H1 (cell line): ENCODE results near the gene GTF2F1. TPM values are rescaled to one million over a fixed set of nuclear protein-coding genes. Genes with fewer than 3 reads are reported as not detected.

Experiments
- CTCF ChIA-PET: fragments of 300-600 bp; sonication (Branson Sonifier 250); formaldehyde crosslinking; loops from one replicate; lab custom pipeline; 2021; ENCODE audit not compliant: partially characterized antibody; lab: Charles Lee
- POLR2A ChIA-PET: fragments of 300-600 bp; sonication (Branson Sonifier 250); formaldehyde crosslinking; loops from one replicate; lab custom pipeline; 2021; ENCODE audit warnings: inconsistent platforms; ENCODE audit not compliant: partially characterized antibody; lab: Charles Lee
- DNase-seq, 2 experiments: peaks; one replicate each; pipeline versions ENCODE4 v3.0.0 to v3.0.0-alpha.2; 2010 to 2022; ENCODE audit warnings: low spot score in 2 of 2, low read depth in 1 of 2, mixed read lengths in 1 of 2
- FAIRE-seq: peaks from 2 replicates; lab custom pipeline; 2011; peaks lifted over from hg19 to GRCh38; lab: Jason Lieb, UNC
- H2AFZ ChIP-seq: 2 replicates; pipeline ENCODE4 v1.8.1; 2012; ENCODE audit warnings: low read length, inconsistent platforms
- H2AK5ac ChIP-seq: 2 replicates; pipeline ENCODE4 v1.6.1; 2013; ENCODE audit warnings: low read depth, low read length
- H2BK120ac ChIP-seq: replicated peaks from 2 replicates; pipeline ENCODE3; 2013; ENCODE audit warnings: low read depth, low read length, inconsistent platforms
- H2BK12ac ChIP-seq: 2 replicates; pipeline ENCODE4 v1.6.1; 2013; ENCODE audit warnings: low read depth, low read length
- H2BK15ac ChIP-seq: 2 replicates; pipeline ENCODE4 v1.6.1; 2013; ENCODE audit warnings: low read length
- H2BK20ac ChIP-seq: 2 replicates; pipeline ENCODE4 v1.6.1; 2013; ENCODE audit warnings: low read length
- H2BK5ac ChIP-seq: 2 replicates; pipeline ENCODE4 v1.6.1; 2013; ENCODE audit warnings: low read depth, low read length
- H3K14ac ChIP-seq: 2 replicates; pipeline ENCODE4 v1.6.1; 2013; ENCODE audit warnings: inconsistent platforms; ENCODE audit not compliant: insufficient read length
- H3K18ac ChIP-seq: 2 replicates; pipeline ENCODE4 v1.6.1; 2013; ENCODE audit warnings: low read length; ENCODE audit errors: extremely low read depth
- H3K23ac ChIP-seq: 2 replicates; pipeline ENCODE4 v1.6.1; 2013; ENCODE audit warnings: inconsistent platforms; ENCODE audit not compliant: insufficient read length
- H3K23me2 ChIP-seq: 2 replicates; pipeline ENCODE4 v1.6.1; 2013; ENCODE audit warnings: low read depth, low read length
- H3K27ac ChIP-seq: 2 replicates; pipeline ENCODE4 v1.6.1; 2011; ENCODE audit warnings: low read depth, low read length, inconsistent platforms
- H3K27me3 ChIP-seq, 4 experiments: replicated peaks in 1 of 4; 1 replicate in 1 of 4; 2 replicates in 3 of 4; pipeline versions ENCODE4 v1.6.1 to v1.8.1; 2011 to 2013; ENCODE audit warnings: low read length in 3 of 4, mild to moderate bottlenecking in 3 of 4, inconsistent platforms in 2 of 4, mixed read lengths in 2 of 4, moderate library complexity in 1 of 4; ENCODE audit not compliant: control insufficient read depth in 3 of 4, insufficient read depth in 3 of 4; ENCODE audit errors: extremely low read depth in 1 of 4
- H3K36me3 ChIP-seq, 4 experiments: 2 replicates each; pipeline versions ENCODE4 v1.6.1 to v1.8.1; 2011 to 2013; ENCODE audit warnings: mild to moderate bottlenecking in 4 of 4, low read length in 3 of 4, moderate library complexity in 2 of 4, control low read depth in 1 of 4, inconsistent platforms in 1 of 4; ENCODE audit not compliant: insufficient read depth in 4 of 4, control insufficient read depth in 2 of 4
- H3K4ac ChIP-seq: replicated peaks from 2 replicates; pipeline ENCODE3; 2013; ENCODE audit warnings: low read length, low read depth, mixed read lengths, inconsistent platforms; ENCODE audit not compliant: insufficient read length
- H3K4me1 ChIP-seq, 4 experiments: replicated peaks in 1 of 4; 1 replicate in 1 of 4; 2 replicates in 3 of 4; pipeline versions ENCODE4 v1.6.1 to v1.8.1; 2011 to 2013; ENCODE audit warnings: low read length in 3 of 4, inconsistent platforms in 2 of 4, mixed read lengths in 1 of 4; ENCODE audit not compliant: insufficient read depth in 4 of 4, control insufficient read depth in 3 of 4
- H3K4me2 ChIP-seq, 2 experiments: 2 replicates each; pipeline versions ENCODE4 v1.6.1 to v1.8.1; 2011 to 2013; ENCODE audit warnings: low read depth in 2 of 2, low read length in 2 of 2, control low read depth in 1 of 2, inconsistent platforms in 1 of 2, mild to moderate bottlenecking in 1 of 2; ENCODE audit not compliant: insufficient read depth in 1 of 2
- H3K4me3 ChIP-seq, 4 experiments: fragments of 200-600, 300-600 bp in 1 of 4; sonication (generic), shearing (Covaris generic), sonication (Bioruptor Twin) in 1 of 4; 2 replicates each; pipeline versions ENCODE4 v1.5.1 to v1.8.1; 2011 to 2016; ENCODE audit warnings: low read length in 4 of 4, low read depth in 3 of 4, control low read depth in 2 of 4, inconsistent platforms in 2 of 4, mild to moderate bottlenecking in 2 of 4, mixed read lengths in 1 of 4, moderate library complexity in 1 of 4; ENCODE audit not compliant: insufficient read depth in 2 of 4; ENCODE audit errors: extremely low read depth in 1 of 4
- H3K56ac ChIP-seq: replicated peaks from 2 replicates; pipeline ENCODE3; 2013; ENCODE audit warnings: low read depth, mild to moderate bottlenecking, mixed read lengths, low read length, inconsistent platforms; ENCODE audit not compliant: insufficient read length
- H3K79me1 ChIP-seq: 2 replicates; pipeline ENCODE4 v1.6.1; 2013; ENCODE audit warnings: low read depth, low read length, control low read depth
- H3K79me2 ChIP-seq, 2 experiments: 2 replicates each; pipeline versions ENCODE4 v1.6.1 to v1.8.1; 2012 to 2013; ENCODE audit warnings: low read length in 2 of 2, mild to moderate bottlenecking in 2 of 2, inconsistent platforms in 1 of 2; ENCODE audit not compliant: insufficient read depth in 2 of 2, control insufficient read depth in 1 of 2
- H3K9ac ChIP-seq, 4 experiments: replicated peaks in 1 of 4; 1 replicate in 1 of 4; 2 replicates in 3 of 4; pipeline versions ENCODE4 v1.6.1 to v1.8.1; 2011 to 2013; ENCODE audit warnings: low read depth in 3 of 4, low read length in 3 of 4, control low read depth in 2 of 4, mild to moderate bottlenecking in 2 of 4, moderate library complexity in 2 of 4, inconsistent platforms in 1 of 4; ENCODE audit errors: extremely low read depth in 1 of 4
- H3K9me3 ChIP-seq, 2 experiments: 2 replicates each; pipeline versions ENCODE4 v1.6.1 to v1.8.1; 2012 to 2013; ENCODE audit warnings: mild to moderate bottlenecking in 2 of 2, moderate library complexity in 2 of 2, control low read depth in 1 of 2, inconsistent platforms in 1 of 2, low read depth in 1 of 2, low read length in 1 of 2, mixed read lengths in 1 of 2; ENCODE audit not compliant: insufficient read depth in 2 of 2
- H4K20me1 ChIP-seq, 2 experiments: replicated peaks in 1 of 2; 2 replicates each; pipeline versions ENCODE3 to v1.8.1; 2011 to 2013; ENCODE audit warnings: inconsistent platforms in 2 of 2, low read length in 2 of 2, mild to moderate bottlenecking in 1 of 2; ENCODE audit not compliant: insufficient read depth in 2 of 2, control insufficient read depth in 1 of 2
- H4K5ac ChIP-seq: 2 replicates; pipeline ENCODE4 v1.6.1; 2013; ENCODE audit warnings: low read length, low read depth, mixed read lengths, inconsistent platforms; ENCODE audit not compliant: insufficient read length
- H4K8ac ChIP-seq: 2 replicates; pipeline ENCODE4 v1.8.0; 2013; ENCODE audit warnings: mild to moderate bottlenecking, moderate library complexity, low read length, inconsistent platforms; ENCODE audit not compliant: insufficient read depth; ENCODE audit errors: extremely low read depth
- H4K91ac ChIP-seq: replicated peaks from 2 replicates; pipeline ENCODE3; 2013; ENCODE audit warnings: low read length, mixed read lengths, inconsistent platforms; ENCODE audit not compliant: insufficient read length
- CBX5 ChIP-seq: fragments of 300-800, 300-1000 bp; sonication (generic); IDR thresholded peaks from 2 replicates; pipeline ENCODE4 v1.7.1; 2016; ENCODE audit warnings: antibody characterized with exemption, low read length, low read depth
- CEBPB ChIP-seq: IDR thresholded peaks from 2 replicates; pipeline ENCODE4 v1.6.1; 2012; ENCODE audit warnings: low read depth, low read length
- CREB1 ChIP-seq: IDR thresholded peaks from 2 replicates; pipeline ENCODE4 v1.6.1; 2012; ENCODE audit warnings: inconsistent platforms
- GTF2F1 ChIP-seq: IDR thresholded peaks from 2 replicates; pipeline ENCODE4 v1.6.1; 2012; ENCODE audit warnings: low read depth, low read length, improper control_type of control experiment, borderline replicate concordance
- JUND ChIP-seq: IDR thresholded peaks from 2 replicates; pipeline ENCODE4 v1.6.1; 2011; ENCODE audit warnings: mild to moderate bottlenecking, improper control_type of control experiment, low read length
- KDM4A ChIP-seq: IDR thresholded peaks from one replicate; pipeline ENCODE4 v1.7.1; 2012; ENCODE audit warnings: low read depth, mild to moderate bottlenecking, moderate library complexity, low read length, inconsistent platforms; ENCODE audit not compliant: severe bottlenecking
- NRF1 ChIP-seq: IDR thresholded peaks from 2 replicates; pipeline ENCODE4 v1.6.1; 2011; ENCODE audit warnings: mild to moderate bottlenecking, low read depth, low read length, improper control_type of control experiment
- POLR2A ChIP-seq, 2 experiments: IDR thresholded peaks; 1 replicate in 1 of 2; 2 replicates in 1 of 2; pipeline ENCODE4 v1.6.1; 2011; ENCODE audit warnings: low read depth in 2 of 2, low read length in 2 of 2, mild to moderate bottlenecking in 2 of 2; ENCODE audit errors: control extremely low read depth in 1 of 2
- RAD21 ChIP-seq, 2 experiments: IDR thresholded peaks in 1 of 2; conservative IDR thresholded peaks in 1 of 2; 2 replicates each; pipeline ENCODE4 v1.6.1; 2011; ENCODE audit warnings: low read depth in 2 of 2, low read length in 2 of 2, improper control_type of control experiment in 1 of 2, inconsistent platforms in 1 of 2, mild to moderate bottlenecking in 1 of 2, moderate library complexity in 1 of 2
- TAF1 ChIP-seq: IDR thresholded peaks from 2 replicates; pipeline ENCODE4 v1.6.1; 2011; ENCODE audit warnings: mild to moderate bottlenecking, low read depth, low read length
- WGBS, 2 experiments: shearing (Covaris generic) in 1 of 2; methylation state at CpG; one replicate each; pipeline versions ENCODE4 v1.1.6 to v1.1.7; 2013 to 2015; ENCODE audit warnings: low lambda C conversion rate in 2 of 2, mixed read lengths in 2 of 2, inconsistent platforms in 1 of 2, low coverage in 1 of 2, missing lambda C conversion rate in 1 of 2; ENCODE audit not compliant: insufficient replicate concordance in 2 of 2, insufficient coverage in 1 of 2, insufficient read length in 1 of 2; ENCODE audit errors: extremely low coverage in 1 of 2, missing lambda C conversion rate in 1 of 2; 5-methylcytosine and 5-hydroxymethylcytosine counted together
- polyA plus RNA-seq, 7 experiments: library from polyadenylated mRNA; depleted of rRNA in 3 of 7; stranded (reverse) in 5 of 7; unstranded in 2 of 7; fragments of >200 nt in 5 of 7; fragments of 200-250 nt in 2 of 7; gene quantifications; 1 replicate in 5 of 7; 2 replicates in 1 of 7; 4 replicates in 1 of 7; pipeline versions ENCODE4 v1.2.1 to v1.2.3, GENCODE V29; 2011 to 2013; ENCODE audit warnings: missing spikeins in 2 of 7, mixed read lengths in 2 of 7
- total RNA-seq: library from RNA; stranded (reverse); fragmentation: NEBNext Ultra II Directional; extraction: Animal tissue kit (Norgen Biotek cat#: 25700); gene quantifications from 2 replicates; pipeline ENCODE4 v1.2.1, GENCODE V29; 2021
- TF ChIP-seq, protein P1 (sequence below): IDR thresholded peaks from 2 replicates; pipeline ENCODE4 v1.6.1; 2011; ENCODE audit warnings: low read depth, mild to moderate bottlenecking, low read length; ENCODE audit not compliant: insufficient read depth
- TF ChIP-seq, protein P2 (sequence below): IDR thresholded peaks from 2 replicates; pipeline ENCODE4 v1.6.1; 2011; ENCODE audit warnings: low read length, improper control_type of control experiment

GTF2F1 gene
- total and polyA plus RNA-seq, 2 of the 8 experiments (the other 6 are each of a cell fraction or from before 2014, with no cell fraction given) = 29.3 to 56.3 TPM

DNA sequence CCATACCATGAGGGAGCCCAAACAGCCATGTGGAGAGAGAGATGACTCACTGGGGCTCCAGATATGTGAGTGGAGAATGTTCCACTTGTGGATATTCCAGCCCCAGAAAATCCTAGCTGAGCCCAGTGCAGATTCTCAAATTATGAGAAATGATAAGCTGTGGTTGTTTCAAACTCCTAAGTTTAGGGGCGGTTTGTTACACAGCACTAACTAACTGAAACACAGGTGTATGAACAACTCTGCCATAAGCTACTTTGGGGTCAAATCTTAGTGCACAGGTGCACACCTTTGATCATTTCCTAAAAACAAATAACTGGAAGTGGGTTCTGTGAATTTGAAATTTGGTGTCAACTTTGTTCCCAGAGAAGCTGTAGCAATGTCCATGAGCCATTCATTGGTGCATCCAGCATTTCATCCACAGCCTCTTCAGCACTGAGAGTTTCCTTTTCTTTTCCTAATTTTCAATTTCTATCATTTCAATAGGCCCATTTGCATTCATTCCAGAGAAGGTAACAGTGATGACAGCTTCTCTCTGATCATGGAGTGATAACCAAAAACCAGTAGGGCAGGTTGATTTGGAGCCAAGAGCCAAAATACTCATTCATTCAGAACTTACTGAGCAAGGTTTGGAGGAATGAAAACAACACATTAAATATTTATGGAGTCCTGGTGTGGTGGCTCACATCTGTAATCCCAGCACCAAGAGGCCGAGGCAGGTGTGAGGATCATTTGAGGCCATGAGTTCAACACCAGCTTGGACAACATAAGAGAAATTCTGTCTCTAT is 40.4 kb downstream of the GTF2F1 start:
- no peak overlapping the region for H3K56ac ChIP-seq
- H4K91ac ChIP-seq = no peak overlapping the region
- no peak overlapping the region for H2BK15ac ChIP-seq
- DNase-seq (no peak), FAIRE-seq (no peak)
- H3K4me1 ChIP-seq = no peaks in the 10 kb centered on the region
- H3K4me3 ChIP-seq = no peak overlapping the region
- H4K20me1 ChIP-seq = no peaks in the 10 kb centered on the region
- no peaks in the 10 kb centered on the region for H3K79me1 ChIP-seq
- ChIA-PET POLR2A (no interaction called here), CTCF (interaction anchor here (0.7 to 1.9 kb wide), 6 partner anchors 9 to 511 kb away, joined by 3 to 7 read pairs (median 3); partner anchors contain the start of gene CLPP)
- H3K4ac ChIP-seq = no peak overlapping the region
- H4K8ac ChIP-seq = no peak overlapping the region
- no peak overlapping the region for H2AK5ac ChIP-seq
- no peak overlapping the region for H2BK12ac ChIP-seq
- no peak overlapping the region for H2AFZ ChIP-seq
- H3K79me2 ChIP-seq = no peaks in the 10 kb centered on the region
- peaks cover 0 to 13% of the 10 kb centered on the region in 2 experiments; a peak in 2 of 4 replicates for H3K9me3 ChIP-seq
- no peak overlapping the region for H2BK120ac ChIP-seq
- H3K27me3 ChIP-seq = no peaks in the 10 kb centered on the region
- WGBS, 2 experiments = 91% methylated on average over 2 of the region's 2 CpGs; no CpG with 5 or more reads in 1 of the 2 experiments
- H3K9ac ChIP-seq = no peak overlapping the region
- peaks cover 2% of the 10 kb centered on the region; the same call in 1 of the 2 replicates for H3K23me2 ChIP-seq
- no peak overlapping the region for H3K23ac ChIP-seq
- no peak overlapping the region for H3K4me2 ChIP-seq
- H2BK20ac ChIP-seq = no peak overlapping the region
- H3K14ac ChIP-seq = no peak overlapping the region
- no peak overlapping the region for H2BK5ac ChIP-seq
- H4K5ac ChIP-seq = no peak overlapping the region
- H3K36me3 ChIP-seq = no peaks in the 10 kb centered on the region
- no peak overlapping the region for H3K27ac ChIP-seq
- no peak overlapping the region for H3K18ac ChIP-seq
- TF ChIP-seq NRF1 = no peak
- TF ChIP-seq CBX5 = no peak
- no peak for TF ChIP-seq GTF2F1
- TF ChIP-seq KDM4A = no peak
- TF ChIP-seq, protein P1, sequence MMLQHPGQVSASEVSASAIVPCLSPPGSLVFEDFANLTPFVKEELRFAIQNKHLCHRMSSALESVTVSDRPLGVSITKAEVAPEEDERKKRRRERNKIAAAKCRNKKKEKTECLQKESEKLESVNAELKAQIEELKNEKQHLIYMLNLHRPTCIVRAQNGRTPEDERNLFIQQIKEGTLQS = no peak
- no peak for TF ChIP-seq TAF1
- no peak for TF ChIP-seq CREB1
- TF ChIP-seq, protein P2, sequence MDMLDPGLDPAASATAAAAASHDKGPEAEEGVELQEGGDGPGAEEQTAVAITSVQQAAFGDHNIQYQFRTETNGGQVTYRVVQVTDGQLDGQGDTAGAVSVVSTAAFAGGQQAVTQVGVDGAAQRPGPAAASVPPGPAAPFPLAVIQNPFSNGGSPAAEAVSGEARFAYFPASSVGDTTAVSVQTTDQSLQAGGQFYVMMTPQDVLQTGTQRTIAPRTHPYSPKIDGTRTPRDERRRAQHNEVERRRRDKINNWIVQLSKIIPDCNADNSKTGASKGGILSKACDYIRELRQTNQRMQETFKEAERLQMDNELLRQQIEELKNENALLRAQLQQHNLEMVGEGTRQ = no peak
- TF ChIP-seq JUND = no peak
- TF ChIP-seq RAD21 (IDR thresholded peaks at IDR 0.05 in 1 of 2, conservative IDR thresholded peaks at IDR 0.05 in 1 of 2; ENCODE audit: low read depth in 2 of 2, low read length in 2 of 2) = no peak
- TF ChIP-seq POLR2A (IDR thresholded peaks at IDR 0.05; ENCODE audit: control extremely low read depth in 1 of 2, low read depth in 2 of 2, low read length in 2 of 2) = no peak
- no peak for TF ChIP-seq CEBPB
